ENCODE measurements around the gene POMT1.
"Not testable (repeated sequence)": the region's sequence is repeated elsewhere in the genome, so short reads cannot be mapped to it uniquely, and the experiment has no call there.

The POMT1 gene

GRCh38 chr9:131469951-131470350, 32.8 kb upstream of the POMT1 start:
- Histone ChIP-seq H3K4me3 (ENCODE audit: low read length) (no peak overlapping the region), H3K4me1 (ENCODE audit: control insufficient read depth, insufficient read depth, low read length) (no peaks in the 10 kb centered on the region), H3K27me3 (ENCODE audit: control insufficient read depth, insufficient read depth, low read length) (no peaks in the 10 kb centered on the region), H3K9ac (ENCODE audit: low read depth, low read length) (no peak overlapping the region), H3K9me3 (replicated peaks; ENCODE audit: low read length) (no peaks in the 10 kb centered on the region), H3K4me2 (ENCODE audit: low read length) (no peak overlapping the region), H3K36me3 (ENCODE audit: insufficient read depth, low read length) (peaks cover 85% of the 10 kb centered on the region)

GRCh38 chr9:131470581-131470991, 32.1 kb upstream of the POMT1 start:
- no peak overlapping the region for H3K4me3 ChIP-seq (ENCODE audit: low read length)
- no peak overlapping the region for H3K4me2 ChIP-seq (ENCODE audit: low read length)
- peaks cover 85% of the 10 kb centered on the region for H3K36me3 ChIP-seq (ENCODE audit: insufficient read depth, low read length)
- no peak overlapping the region for H3K9ac ChIP-seq (ENCODE audit: low read depth, low read length)
- H3K27me3 ChIP-seq (ENCODE audit: control insufficient read depth, insufficient read depth, low read length): no peaks in the 10 kb centered on the region
- H3K4me1 ChIP-seq (ENCODE audit: control insufficient read depth, insufficient read depth, low read length): no peaks in the 10 kb centered on the region
- no peaks in the 10 kb centered on the region for H3K9me3 ChIP-seq (replicated peaks; ENCODE audit: low read length)

- not testable (repeated sequence) for H3K4me2 ChIP-seq (ENCODE audit: low read length); H3K4me1 ChIP-seq (ENCODE audit: control insufficient read depth, insufficient read depth, low read length); H3K9ac ChIP-seq (ENCODE audit: low read depth, low read length); H3K27me3 ChIP-seq (ENCODE audit: control insufficient read depth, insufficient read depth, low read length); H3K4me3 ChIP-seq (ENCODE audit: low read length); H3K9me3 ChIP-seq (replicated peaks; ENCODE audit: low read length)
- H3K36me3 ChIP-seq (ENCODE audit: insufficient read depth, low read length): peaks cover 89% of the 10 kb centered on the region
Observed at GRCh38 chr9:131472085-131472484, 30.6 kb upstream of the POMT1 start.

GRCh38 chr9:131473198-131473885, 29.4 kb upstream of the POMT1 start:
- no peaks in the 10 kb centered on the region for H3K9me3 ChIP-seq (replicated peaks; ENCODE audit: low read length)
- no peak overlapping the region for H3K9ac ChIP-seq (ENCODE audit: low read depth, low read length)
- no peaks in the 10 kb centered on the region for H3K4me1 ChIP-seq (ENCODE audit: control insufficient read depth, insufficient read depth, low read length)
- H3K4me2 ChIP-seq (ENCODE audit: low read length): no peak overlapping the region
- H3K4me3 ChIP-seq (ENCODE audit: low read length): no peak overlapping the region
- no peaks in the 10 kb centered on the region for H3K27me3 ChIP-seq (ENCODE audit: control insufficient read depth, insufficient read depth, low read length)
- H3K36me3 ChIP-seq (ENCODE audit: insufficient read depth, low read length): peaks cover 90% of the 10 kb centered on the region

GRCh38 chr9:131473891-131474290, 28.8 kb upstream of the POMT1 start:
- Histone ChIP-seq H3K27me3 (ENCODE audit: control insufficient read depth, insufficient read depth, low read length) (no peaks in the 10 kb centered on the region), H3K4me2 (ENCODE audit: low read length) (no peak overlapping the region), H3K4me1 (ENCODE audit: control insufficient read depth, insufficient read depth, low read length) (no peaks in the 10 kb centered on the region), H3K9ac (ENCODE audit: low read depth, low read length) (no peak overlapping the region), H3K4me3 (ENCODE audit: low read length) (no peak overlapping the region), H3K36me3 (ENCODE audit: insufficient read depth, low read length) (peaks cover 89% of the 10 kb centered on the region), H3K9me3 (replicated peaks; ENCODE audit: low read length) (no peaks in the 10 kb centered on the region)

- Histone ChIP-seq H3K36me3 (ENCODE audit: insufficient read depth, low read length) (peaks cover 92% of the 10 kb centered on the region), H3K4me2 (ENCODE audit: low read length) (no peak overlapping the region), H3K9ac (ENCODE audit: low read depth, low read length) (no peak overlapping the region), H3K4me1 (ENCODE audit: control insufficient read depth, insufficient read depth, low read length) (no peaks in the 10 kb centered on the region), H3K27me3 (ENCODE audit: control insufficient read depth, insufficient read depth, low read length) (no peaks in the 10 kb centered on the region), H3K4me3 (ENCODE audit: low read length) (no peak overlapping the region), H3K9me3 (replicated peaks; ENCODE audit: low read length) (no peaks in the 10 kb centered on the region)
Observed at GRCh38 chr9:131474711-131475110, 28.0 kb upstream of the POMT1 start.

GRCh38 chr9:131475111-131475955, 27.4 kb upstream of the POMT1 start:
- Histone ChIP-seq H3K4me3 (ENCODE audit: low read length) (no peak overlapping the region), H3K36me3 (ENCODE audit: insufficient read depth, low read length) (peaks cover 93% of the 10 kb centered on the region), H3K9ac (ENCODE audit: low read depth, low read length) (no peak overlapping the region)

GRCh38 chr9:131475956-131476776, 26.6 kb upstream of the POMT1 start:
- Histone ChIP-seq H3K27me3 (ENCODE audit: control insufficient read depth, insufficient read depth, low read length) (no peaks in the 10 kb centered on the region), H3K4me2 (ENCODE audit: low read length) (no peak overlapping the region), H3K36me3 (ENCODE audit: insufficient read depth, low read length) (peaks cover 91% of the 10 kb centered on the region), H3K9me3 (replicated peaks; ENCODE audit: low read length) (no peaks in the 10 kb centered on the region), H3K4me1 (ENCODE audit: control insufficient read depth, insufficient read depth, low read length) (no peaks in the 10 kb centered on the region), H3K9ac (ENCODE audit: low read depth, low read length) (no peak overlapping the region), H3K4me3 (ENCODE audit: low read length) (no peak overlapping the region)

More at GRCh38 chr9:131475111-131475955, 27.4 kb upstream of the POMT1 start:
- H3K4me2 ChIP-seq (ENCODE audit: low read length): no peak overlapping the region
- H3K9me3 ChIP-seq (replicated peaks; ENCODE audit: low read length): no peaks in the 10 kb centered on the region
- no peaks in the 10 kb centered on the region for H3K4me1 ChIP-seq (ENCODE audit: control insufficient read depth, insufficient read depth, low read length)
- H3K27me3 ChIP-seq (ENCODE audit: control insufficient read depth, insufficient read depth, low read length): no peaks in the 10 kb centered on the region

GRCh38 chr9:131476777-131477345, 25.9 kb upstream of the POMT1 start:
- Histone ChIP-seq H3K36me3 (ENCODE audit: insufficient read depth, low read length) (peaks cover 91% of the 10 kb centered on the region), H3K27me3 (ENCODE audit: control insufficient read depth, insufficient read depth, low read length) (no peaks in the 10 kb centered on the region)

GRCh38 chr9:131477367-131477766, 25.4 kb upstream of the POMT1 start:
- H3K36me3 ChIP-seq (ENCODE audit: insufficient read depth, low read length): peaks cover 94% of the 10 kb centered on the region

More at GRCh38 chr9:131476777-131477345, 25.9 kb upstream of the POMT1 start:
- Histone ChIP-seq H3K4me1 (ENCODE audit: control insufficient read depth, insufficient read depth, low read length) (no peaks in the 10 kb centered on the region), H3K4me2 (ENCODE audit: low read length) (no peak overlapping the region), H3K4me3 (ENCODE audit: low read length) (no peak overlapping the region), H3K9me3 (replicated peaks; ENCODE audit: low read length) (no peaks in the 10 kb centered on the region), H3K9ac (ENCODE audit: low read depth, low read length) (no peak overlapping the region)

GRCh38 chr9:131477816-131478419, 24.8 kb upstream of the POMT1 start:
- H3K9ac ChIP-seq (ENCODE audit: low read depth, low read length): no peak overlapping the region
- H3K27me3 ChIP-seq (ENCODE audit: control insufficient read depth, insufficient read depth, low read length): no peaks in the 10 kb centered on the region
- no peaks in the 10 kb centered on the region for H3K4me1 ChIP-seq (ENCODE audit: control insufficient read depth, insufficient read depth, low read length)
- H3K36me3 ChIP-seq (ENCODE audit: insufficient read depth, low read length): peaks cover 95% of the 10 kb centered on the region
- no peaks in the 10 kb centered on the region for H3K9me3 ChIP-seq (replicated peaks; ENCODE audit: low read length)
- H3K4me3 ChIP-seq (ENCODE audit: low read length): no peak overlapping the region
- H3K4me2 ChIP-seq (ENCODE audit: low read length): no peak overlapping the region

More at GRCh38 chr9:131477367-131477766, 25.4 kb upstream of the POMT1 start:
- Histone ChIP-seq H3K9ac (ENCODE audit: low read depth, low read length) (no peak overlapping the region), H3K9me3 (replicated peaks; ENCODE audit: low read length) (no peaks in the 10 kb centered on the region), H3K4me1 (ENCODE audit: control insufficient read depth, insufficient read depth, low read length) (no peaks in the 10 kb centered on the region), H3K4me2 (ENCODE audit: low read length) (no peak overlapping the region), H3K4me3 (ENCODE audit: low read length) (no peak overlapping the region), H3K27me3 (ENCODE audit: control insufficient read depth, insufficient read depth, low read length) (no peaks in the 10 kb centered on the region)
